ENCODE results near the gene TMEM11. TPM values are rescaled to one million over a fixed set of nuclear protein-coding genes. Genes with fewer than 3 reads are reported as not detected.
A peak's percentile ranks its signal among the peaks of the same experiment; 100 is the strongest.

The TMEM11 gene
- total RNA-seq, 1 donor from 2014 or later, result 22.2 TPM

GRCh38 chr17:21218101-21218500 lies 4.1 kb upstream of the TMEM11 start:
- Mint-ChIP-seq H3K36me3 (ENCODE audit: insufficient read depth) (peaks cover 4% of the 10 kb centered on the region), H3K27ac (no peak overlapping the region), H3K27me3 (no peaks in the 10 kb centered on the region), H3K4me3 (ENCODE audit: low read depth) (no peak overlapping the region), H3K4me1 (ENCODE audit: low read depth) (peaks cover 12% of the 10 kb centered on the region), H3K9me3 (ENCODE audit: low read depth) (no peaks in the 10 kb centered on the region)
- DNase-seq (ENCODE audit: low spot score, unreplicated experiment), result no peak
- no peak for TF ChIP-seq CTCF (IDR thresholded peaks at IDR 0.05; ENCODE audit: unreplicated experiment)

GRCh38 chr17:21217346-21217745 lies 3.4 kb upstream of the TMEM11 start:
- Mint-ChIP-seq H3K36me3 (ENCODE audit: insufficient read depth) (peaks cover 4% of the 10 kb centered on the region), H3K4me3 (ENCODE audit: low read depth) (no peak overlapping the region), H3K27me3 (no peaks in the 10 kb centered on the region), H3K9me3 (ENCODE audit: low read depth) (no peaks in the 10 kb centered on the region), H3K4me1 (ENCODE audit: low read depth) (peaks cover 18% of the 10 kb centered on the region), H3K27ac (no peak overlapping the region)
- TF ChIP-seq CTCF (IDR thresholded peaks at IDR 0.05; ENCODE audit: unreplicated experiment), result no peak
- no peak for DNase-seq (ENCODE audit: low spot score, unreplicated experiment)

GRCh38 chr17:21215935-21216334 lies 2.0 kb upstream of the TMEM11 start:
- peaks cover 26% of the 10 kb centered on the region for H3K4me1 Mint-ChIP-seq (ENCODE audit: low read depth)
- H3K27me3 Mint-ChIP-seq, result no peaks in the 10 kb centered on the region
- peak overlapping the region; percentile 79 for H3K4me3 Mint-ChIP-seq (ENCODE audit: low read depth)
- no peaks in the 10 kb centered on the region for H3K36me3 Mint-ChIP-seq (ENCODE audit: insufficient read depth)
- peak overlapping the region; percentile 59 for H3K27ac Mint-ChIP-seq
- no peak for TF ChIP-seq CTCF (IDR thresholded peaks at IDR 0.05; ENCODE audit: unreplicated experiment)
- DNase-seq (ENCODE audit: low spot score, unreplicated experiment), result no peak
- H3K9me3 Mint-ChIP-seq (ENCODE audit: low read depth), result no peaks in the 10 kb centered on the region

GRCh38 chr17:21214777-21215541 lies 998 bp upstream of the TMEM11 start:
- H3K27ac Mint-ChIP-seq, result peak overlapping the region; percentile 90
- H3K4me1 Mint-ChIP-seq (ENCODE audit: low read depth), result peaks cover 26% of the 10 kb centered on the region
- H3K4me3 Mint-ChIP-seq (ENCODE audit: low read depth), result peak overlapping the region; percentile 79
- TF ChIP-seq CTCF (IDR thresholded peaks at IDR 0.05; ENCODE audit: unreplicated experiment), result no peak
- DNase-seq (ENCODE audit: low spot score, unreplicated experiment), result no peak
- no peaks in the 10 kb centered on the region for H3K27me3 Mint-ChIP-seq
- H3K36me3 Mint-ChIP-seq (ENCODE audit: insufficient read depth), result peaks cover 2% of the 10 kb centered on the region
- H3K9me3 Mint-ChIP-seq (ENCODE audit: low read depth), result no peaks in the 10 kb centered on the region

GRCh38 chr17:21213638-21214014 lies 335 bp downstream of the TMEM11 start:
- H3K27me3 Mint-ChIP-seq, result no peaks in the 10 kb centered on the region
- H3K4me1 Mint-ChIP-seq (ENCODE audit: low read depth), result peaks cover 26% of the 10 kb centered on the region
- peak overlapping the region; percentile 82 for H3K4me3 Mint-ChIP-seq (ENCODE audit: low read depth)
- H3K27ac Mint-ChIP-seq, result peak overlapping the region; percentile 98
- H3K9me3 Mint-ChIP-seq (ENCODE audit: low read depth), result no peaks in the 10 kb centered on the region
- no peak for TF ChIP-seq CTCF (IDR thresholded peaks at IDR 0.05; ENCODE audit: unreplicated experiment)
- peaks cover 2% of the 10 kb centered on the region for H3K36me3 Mint-ChIP-seq (ENCODE audit: insufficient read depth)
- peak; percentile 55 for DNase-seq (ENCODE audit: low spot score, unreplicated experiment)

Data from progenitor cell of endocrine pancreas (in vitro differentiated cells).